ENCODE data around the gene ELL. TPM values are rescaled to one million over a fixed set of nuclear protein-coding genes. Genes with fewer than 3 reads are reported as not detected.

Gene ELL
- total RNA-seq, 6 donors from 2014 or later, result 19.8 to 66.0 (median 22.4) TPM

DNA sequence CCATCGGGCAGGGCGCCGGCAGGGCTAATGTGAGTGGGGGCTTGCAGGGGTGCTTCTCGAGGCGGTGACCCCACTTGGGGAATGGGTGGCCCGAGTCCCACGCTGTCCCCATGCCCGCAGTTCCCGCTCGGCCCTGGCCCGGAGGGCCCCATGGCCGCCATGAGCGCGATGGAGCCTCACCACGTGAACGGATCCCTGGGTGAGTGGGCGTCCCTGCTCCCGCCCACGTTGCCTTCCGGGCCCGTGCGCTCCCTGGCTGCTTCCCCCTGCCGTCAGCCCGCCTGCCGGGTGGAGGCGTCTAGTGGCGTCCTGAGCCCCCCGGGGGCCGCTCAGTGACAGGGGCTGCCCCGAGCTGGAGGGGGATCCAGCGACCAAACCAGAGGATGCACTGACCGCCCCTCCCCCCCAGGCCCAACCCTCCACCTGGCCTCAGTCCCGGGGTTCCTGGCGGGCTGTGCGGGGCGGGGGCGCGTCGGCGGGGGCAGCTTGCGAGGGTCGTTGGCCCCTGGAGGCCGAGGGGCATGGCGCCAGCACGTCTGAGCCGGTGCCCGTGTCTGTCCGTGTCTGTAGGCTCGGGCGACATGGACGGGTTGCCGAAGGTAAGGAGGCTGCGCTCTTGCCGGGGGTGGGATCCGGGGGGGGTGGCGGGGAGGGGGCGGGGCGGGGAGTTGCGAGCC, 88.7 kb downstream of the ELL start:
- Histone ChIP-seq H3K4me1 (peaks cover 38 to 66% (median 52%) of the 10 kb centered on the region in 4 donors), H3K27me3 (no peaks in the 10 kb centered on the region), H3K36me3 (peaks cover 0 to 10% (median 0%) of the 10 kb centered on the region in 4 donors), H3K27ac (peak overlapping the region; percentile 4 to 77 (median 56)), H3K4me3 (peak overlapping the region in 3 of 4 donors; percentile 46 to 60 (median 59)), H3K9me3 (no peaks in the 10 kb centered on the region)
- TF ChIP-seq EP300 (IDR thresholded peaks at IDR 0.05) (no peak), POLR2A (IDR thresholded peaks at IDR 0.05) (no peak), POLR2AphosphoS5 (IDR thresholded peaks at IDR 0.05) (no peak)
- TF ChIP-seq, protein P1, sequence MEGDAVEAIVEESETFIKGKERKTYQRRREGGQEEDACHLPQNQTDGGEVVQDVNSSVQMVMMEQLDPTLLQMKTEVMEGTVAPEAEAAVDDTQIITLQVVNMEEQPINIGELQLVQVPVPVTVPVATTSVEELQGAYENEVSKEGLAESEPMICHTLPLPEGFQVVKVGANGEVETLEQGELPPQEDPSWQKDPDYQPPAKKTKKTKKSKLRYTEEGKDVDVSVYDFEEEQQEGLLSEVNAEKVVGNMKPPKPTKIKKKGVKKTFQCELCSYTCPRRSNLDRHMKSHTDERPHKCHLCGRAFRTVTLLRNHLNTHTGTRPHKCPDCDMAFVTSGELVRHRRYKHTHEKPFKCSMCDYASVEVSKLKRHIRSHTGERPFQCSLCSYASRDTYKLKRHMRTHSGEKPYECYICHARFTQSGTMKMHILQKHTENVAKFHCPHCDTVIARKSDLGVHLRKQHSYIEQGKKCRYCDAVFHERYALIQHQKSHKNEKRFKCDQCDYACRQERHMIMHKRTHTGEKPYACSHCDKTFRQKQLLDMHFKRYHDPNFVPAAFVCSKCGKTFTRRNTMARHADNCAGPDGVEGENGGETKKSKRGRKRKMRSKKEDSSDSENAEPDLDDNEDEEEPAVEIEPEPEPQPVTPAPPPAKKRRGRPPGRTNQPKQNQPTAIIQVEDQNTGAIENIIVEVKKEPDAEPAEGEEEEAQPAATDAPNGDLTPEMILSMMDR (IDR thresholded peaks at IDR 0.05), result no peak
- ATAC-seq (ENCODE audit: low FRiP score in 2 of 2), result no peak
- peak in 1 of 2 donors; percentile 89 for DNase-seq
- WGBS, 2 donors, result 38 to 40% methylated on average over 4 to 25 of the region's 59 CpGs

GRCh38 chr19:18432275-18433014, 89.4 kb downstream of the ELL start:
- WGBS, 2 donors, result 89 to 90% methylated on average over 10 to 12 of the region's 13 CpGs
- Histone ChIP-seq H3K36me3 (peaks cover 0 to 12% (median 0%) of the 10 kb centered on the region in 4 donors), H3K27me3 (no peaks in the 10 kb centered on the region), H3K4me1 (peaks cover 31 to 59% (median 45%) of the 10 kb centered on the region in 4 donors), H3K27ac (peak overlapping the region in 1 of 4 donors; percentile 77), H3K9me3 (no peaks in the 10 kb centered on the region), H3K4me3 (peak overlapping the region in 2 of 4 donors; percentile 59 to 60)
- ATAC-seq (ENCODE audit: low FRiP score in 2 of 2) (no peak), DNase-seq (no peak)
- TF ChIP-seq POLR2AphosphoS5 (IDR thresholded peaks at IDR 0.05) (no peak), POLR2A (IDR thresholded peaks at IDR 0.05) (no peak), EP300 (IDR thresholded peaks at IDR 0.05) (no peak)
- TF ChIP-seq, protein P1 (IDR thresholded peaks at IDR 0.05), result no peak

DNA sequence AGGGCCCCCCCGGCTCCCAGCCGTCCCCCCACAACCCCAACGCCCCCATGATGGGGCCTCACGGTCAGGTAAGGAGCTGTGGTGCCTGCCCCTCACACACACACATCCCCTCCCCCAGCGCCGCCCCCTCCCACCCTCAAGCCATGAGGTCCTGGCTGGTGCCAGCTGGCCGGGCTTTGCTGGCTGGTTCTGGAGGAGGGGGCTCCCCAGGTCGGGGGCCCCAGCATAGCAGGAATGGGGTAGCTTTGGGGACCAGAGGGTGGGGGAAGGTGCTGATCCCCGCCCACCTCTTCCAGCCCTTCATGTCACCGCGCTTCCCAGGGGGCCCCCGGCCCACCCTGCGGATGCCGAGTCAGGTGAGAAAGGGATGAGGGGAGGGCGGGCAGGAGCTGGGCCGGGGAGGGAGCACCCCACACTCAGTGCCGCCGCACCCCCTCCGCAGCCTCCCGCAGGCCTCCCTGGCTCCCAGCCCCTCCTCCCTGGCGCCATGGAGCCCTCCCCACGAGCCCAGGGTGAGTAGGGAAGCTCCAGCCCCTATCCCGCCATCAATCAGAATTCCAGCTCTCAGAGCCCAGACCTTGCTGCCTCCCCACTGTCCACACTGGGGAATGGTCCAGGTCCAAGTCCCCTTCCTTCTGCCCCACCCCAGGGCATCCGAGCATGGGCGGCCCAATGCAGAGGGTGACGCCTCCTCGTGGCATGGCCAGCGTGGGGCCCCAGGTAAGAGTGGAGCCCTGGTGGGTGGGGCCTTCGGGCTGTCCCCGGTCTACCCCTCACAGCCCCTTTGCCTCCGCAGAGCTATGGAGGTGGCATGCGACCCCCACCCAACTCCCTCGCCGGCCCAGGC, 90.3 kb downstream of the ELL start:
- no peak for ATAC-seq (ENCODE audit: low FRiP score in 2 of 2)
- peaks cover 24 to 56% (median 36%) of the 10 kb centered on the region in 4 donors for H3K4me1 ChIP-seq
- TF ChIP-seq, protein P1 (IDR thresholded peaks at IDR 0.05), result no peak
- TF ChIP-seq POLR2A (IDR thresholded peaks at IDR 0.05) (no peak), POLR2AphosphoS5 (IDR thresholded peaks at IDR 0.05) (no peak), EP300 (IDR thresholded peaks at IDR 0.05) (no peak)
- no peak overlapping the region for H3K4me3 ChIP-seq
- H3K27ac ChIP-seq, result no peak overlapping the region
- H3K9me3 ChIP-seq, result no peaks in the 10 kb centered on the region
- H3K27me3 ChIP-seq, result no peaks in the 10 kb centered on the region
- 84 to 88% methylated on average over 18 to 30 of the region's 34 CpGs for WGBS, 2 donors
- peak in 1 of 2 donors; percentile 84 for DNase-seq
- peaks cover 0 to 13% (median 0%) of the 10 kb centered on the region in 4 donors for H3K36me3 ChIP-seq

- Histone ChIP-seq H3K4me3 (no peak overlapping the region), H3K4me1 (peaks cover 25 to 59% (median 37%) of the 10 kb centered on the region in 4 donors), H3K9me3 (no peaks in the 10 kb centered on the region), H3K27me3 (no peaks in the 10 kb centered on the region), H3K36me3 (peaks cover 0 to 9% (median 0%) of the 10 kb centered on the region in 4 donors), H3K27ac (peak overlapping the region in 1 of 4 donors; percentile 82)
- DNase-seq (peak in 1 of 2 donors; percentile 54), ATAC-seq (ENCODE audit: low FRiP score in 2 of 2) (no peak)
- TF ChIP-seq, protein P1 (IDR thresholded peaks at IDR 0.05), result no peak
- TF ChIP-seq POLR2AphosphoS5 (IDR thresholded peaks at IDR 0.05) (no peak), EP300 (IDR thresholded peaks at IDR 0.05) (no peak), POLR2A (IDR thresholded peaks at IDR 0.05) (no peak)
- WGBS, 2 donors, result 77 to 90% methylated on average over 14 to 20 of the region's 21 CpGs
These were observed 91.3 kb downstream of the ELL start for GRCh38 chr19:18430417-18431144.

Data from upper lobe of left lung (tissue), 6 donors.